Mucosa of descending colon (tissue), 3 donors: ENCODE results near the gene SEPTIN8. TPM values are rescaled to one million over a fixed set of nuclear protein-coding genes. Genes with fewer than 3 reads are reported as not detected.

Experiments
- ATAC-seq: fragments of 200-7000 bp; cut with Tn5 transposase; one replicate; pipeline ENCODE4 v1.9.1; 2020; ENCODE audit warnings: mild to moderate bottlenecking, moderate library complexity
- DNase-seq, 3 donors: peaks; one replicate each; pipeline ENCODE4 v3.0.0-alpha.2; 2020
- H3K36me3 ChIP-seq: fragments of 200-600 bp; one replicate; pipeline ENCODE4 v1.8.0; 2021; ENCODE audit warnings: low read depth, mild to moderate bottlenecking
- H3K4me1 ChIP-seq: fragments of 200-600 bp; one replicate; pipeline ENCODE4 v1.8.0; 2021; ENCODE audit warnings: low read depth, mild to moderate bottlenecking
- H3K4me3 ChIP-seq: fragments of 200-600 bp; one replicate; pipeline ENCODE4 v1.8.0; 2021; ENCODE audit warnings: mild to moderate bottlenecking
- H3K9me3 ChIP-seq: fragments of 200-600 bp; one replicate; pipeline ENCODE4 v1.8.0; 2021; ENCODE audit warnings: mild to moderate bottlenecking
- intact Hi-C, 2 donors: fragments of 100-400 bp; cut with DNase I in 1 of 2; cut with micrococcal nuclease in 1 of 2; formaldehyde crosslinking; loops; one replicate each; pipeline versions ENCODE4 v1.11.0 to v1.11.1; 2022; cut with DNase I, micrococcal nuclease
- total RNA-seq, 3 donors: library from RNA; stranded (reverse); fragmentation: NEBNext Ultra II Directional in 2 of 3; extraction: Animal tissue kit (Norgen Biotek cat#: 25700) in 2 of 3; gene quantifications; one replicate each; pipeline versions ENCODE4 v1.2.1 to v1.2.4, GENCODE V29; 2021 to 2023
- TF ChIP-seq, protein P1 (sequence below): fragments of 200-600 bp; IDR thresholded peaks from one replicate; pipeline ENCODE4 v1.8.0; 2022; ENCODE audit warnings: antibody characterized with exemption, mild to moderate bottlenecking
- donor health status: DM: no; HTN: no; CAD: no; lungs with moderate emphysema.
- donor health status: DM: no; HTN: no; CAD: no.
- donor health status: DM: no; HTN: yes; CAD: no.

The SEPTIN8 gene
- total RNA-seq, 3 donors from 2014 or later: 49.9 to 64.7 (median 61.1) TPM

DNA sequence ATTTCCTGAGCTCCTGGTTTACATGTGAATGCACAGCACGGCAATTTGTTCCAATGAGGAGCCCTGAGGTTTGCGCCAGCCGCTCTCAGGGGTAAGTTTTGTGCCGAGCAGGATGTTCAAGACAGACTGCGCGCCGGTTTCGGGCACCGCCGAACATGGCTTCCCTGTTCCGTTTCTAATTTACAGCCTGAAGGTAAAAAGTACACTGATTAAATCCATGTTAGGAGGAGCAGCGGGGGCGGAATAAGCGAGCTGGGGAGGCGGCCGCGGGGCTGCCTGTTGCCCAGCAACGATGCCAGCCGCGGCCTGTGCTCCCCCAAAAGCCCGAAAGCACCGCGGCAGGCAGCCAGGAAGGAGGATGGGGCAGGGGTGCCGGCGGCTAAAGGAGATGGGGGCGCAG, 42.4 kb upstream of the SEPTIN8 start:
- Histone ChIP-seq H3K9me3 (no peaks in the 10 kb centered on the region), H3K4me1 (no peaks in the 10 kb centered on the region), H3K4me3 (no peak overlapping the region), H3K36me3 (no peaks in the 10 kb centered on the region)
- intact Hi-C loops: loop anchor here in 1 of 2 donors (10.0 kb wide), 1 partner anchor 435 kb away; no protein-coding TSS in a partner anchor
- TF ChIP-seq, protein P1, sequence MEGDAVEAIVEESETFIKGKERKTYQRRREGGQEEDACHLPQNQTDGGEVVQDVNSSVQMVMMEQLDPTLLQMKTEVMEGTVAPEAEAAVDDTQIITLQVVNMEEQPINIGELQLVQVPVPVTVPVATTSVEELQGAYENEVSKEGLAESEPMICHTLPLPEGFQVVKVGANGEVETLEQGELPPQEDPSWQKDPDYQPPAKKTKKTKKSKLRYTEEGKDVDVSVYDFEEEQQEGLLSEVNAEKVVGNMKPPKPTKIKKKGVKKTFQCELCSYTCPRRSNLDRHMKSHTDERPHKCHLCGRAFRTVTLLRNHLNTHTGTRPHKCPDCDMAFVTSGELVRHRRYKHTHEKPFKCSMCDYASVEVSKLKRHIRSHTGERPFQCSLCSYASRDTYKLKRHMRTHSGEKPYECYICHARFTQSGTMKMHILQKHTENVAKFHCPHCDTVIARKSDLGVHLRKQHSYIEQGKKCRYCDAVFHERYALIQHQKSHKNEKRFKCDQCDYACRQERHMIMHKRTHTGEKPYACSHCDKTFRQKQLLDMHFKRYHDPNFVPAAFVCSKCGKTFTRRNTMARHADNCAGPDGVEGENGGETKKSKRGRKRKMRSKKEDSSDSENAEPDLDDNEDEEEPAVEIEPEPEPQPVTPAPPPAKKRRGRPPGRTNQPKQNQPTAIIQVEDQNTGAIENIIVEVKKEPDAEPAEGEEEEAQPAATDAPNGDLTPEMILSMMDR: no peak
- DNase-seq (peak in 1 of 3 donors; percentile 26), ATAC-seq (peak; percentile 24)

DNA sequence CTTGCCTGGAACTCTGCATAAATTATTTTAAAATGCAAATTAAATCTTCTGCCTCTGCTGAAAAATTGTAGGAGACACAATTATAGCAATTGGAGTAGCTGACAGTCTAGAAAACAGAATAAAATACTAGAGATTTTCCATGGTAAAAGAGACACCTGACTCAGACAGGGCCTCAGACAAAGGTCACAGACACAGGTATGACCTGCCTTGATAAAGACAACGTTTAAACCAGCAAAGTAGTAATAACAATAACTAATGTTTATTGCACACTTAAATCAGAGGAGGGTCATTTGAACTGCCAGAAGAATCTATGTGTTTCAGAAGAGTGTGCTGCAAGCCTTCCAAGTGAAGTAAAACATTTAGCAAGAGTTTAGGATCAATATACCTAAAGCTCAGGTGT, 40.0 kb upstream of the SEPTIN8 start:
- intact Hi-C loops: loop anchor here in 1 of 2 donors (10.0 kb wide), 1 partner anchor 432 kb away; no protein-coding TSS in a partner anchor
- Histone ChIP-seq H3K4me1 (peaks cover 8% of the 10 kb centered on the region), H3K9me3 (no peaks in the 10 kb centered on the region), H3K4me3 (no peak overlapping the region), H3K36me3 (no peaks in the 10 kb centered on the region)
- TF ChIP-seq, protein P1: no peak
- ATAC-seq (no peak), DNase-seq (no peak)

DNA sequence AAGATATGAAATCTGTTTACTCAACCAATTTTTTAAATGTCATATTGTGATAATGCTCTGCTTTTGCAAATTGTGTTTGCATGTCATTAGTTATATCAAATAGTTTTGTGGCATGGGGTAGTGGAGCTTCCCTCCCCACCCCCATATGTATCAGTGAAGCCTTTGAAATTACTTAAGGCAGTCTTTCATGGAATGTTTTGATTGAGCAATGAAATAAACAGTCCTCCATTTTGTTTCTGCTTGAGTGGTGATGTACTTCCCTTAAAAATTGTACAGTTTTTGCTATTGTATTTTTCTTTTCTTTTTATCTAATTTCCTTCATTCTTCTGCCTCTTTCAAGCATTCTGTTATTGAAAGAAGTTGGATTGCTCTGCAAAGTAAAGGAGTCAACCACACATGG, 39.5 kb upstream of the SEPTIN8 start:
- ATAC-seq (no peak), DNase-seq (no peak)
- Histone ChIP-seq H3K36me3 (no peaks in the 10 kb centered on the region), H3K9me3 (no peaks in the 10 kb centered on the region), H3K4me1 (peaks cover 8% of the 10 kb centered on the region), H3K4me3 (no peak overlapping the region)
- TF ChIP-seq, protein P1: no peak
- intact Hi-C loops: loop anchor here in 1 of 2 donors (10.0 kb wide), 1 partner anchor 432 kb away; no protein-coding TSS in a partner anchor

DNA sequence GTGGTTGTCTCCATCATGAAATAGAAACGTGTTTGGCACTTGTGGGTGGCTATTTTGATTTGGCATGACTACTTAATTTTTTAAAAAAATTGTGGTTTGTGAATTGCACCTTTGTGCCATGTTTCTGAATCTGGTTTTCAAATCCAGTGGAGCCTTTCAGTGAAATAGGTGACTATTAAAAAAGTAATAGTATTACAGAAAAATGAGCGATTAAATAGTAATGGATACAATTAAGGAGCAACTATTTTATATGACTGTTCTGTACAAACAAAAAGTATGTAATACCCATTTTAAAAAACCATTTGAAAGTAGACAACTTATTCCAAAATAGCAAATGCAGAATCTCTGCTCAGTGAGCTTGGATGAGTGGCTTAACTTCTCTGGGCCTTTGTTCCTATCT, 39.0 kb upstream of the SEPTIN8 start:
- TF ChIP-seq, protein P1: no peak
- Histone ChIP-seq H3K36me3 (no peaks in the 10 kb centered on the region), H3K4me1 (peaks cover 8% of the 10 kb centered on the region), H3K4me3 (no peak overlapping the region), H3K9me3 (no peaks in the 10 kb centered on the region)
- DNase-seq (no peak), ATAC-seq (no peak)
- intact Hi-C loops: loop anchor here in 1 of 2 donors (10.0 kb wide), 1 partner anchor 431 kb away; no protein-coding TSS in a partner anchor

DNA sequence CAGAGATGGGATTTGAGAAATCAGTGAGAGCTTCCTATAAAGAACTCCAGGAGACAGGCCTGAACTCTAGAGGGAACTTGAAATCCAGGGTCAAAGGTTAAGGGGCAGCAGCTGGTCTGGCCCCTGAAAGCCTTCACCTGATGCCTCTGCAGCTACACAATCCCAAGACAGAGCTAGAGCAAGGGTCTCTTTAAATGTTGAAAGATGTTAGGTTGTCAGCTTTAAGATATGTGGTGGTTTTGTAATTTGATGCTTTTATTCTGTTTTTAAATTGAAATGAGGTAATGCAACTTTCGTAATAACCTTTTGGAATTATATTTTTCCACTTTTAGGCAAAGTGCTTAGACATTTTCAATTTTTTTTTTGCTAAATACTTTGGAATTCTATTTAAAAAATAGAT, 38.4 kb upstream of the SEPTIN8 start:
- ATAC-seq (no peak), DNase-seq (no peak)
- intact Hi-C loops: loop anchor here in 1 of 2 donors (10.0 kb wide), 1 partner anchor 431 kb away; no protein-coding TSS in a partner anchor
- Histone ChIP-seq H3K4me1 (peaks cover 8% of the 10 kb centered on the region), H3K9me3 (no peaks in the 10 kb centered on the region), H3K4me3 (no peak overlapping the region), H3K36me3 (no peaks in the 10 kb centered on the region)
- TF ChIP-seq, protein P1: no peak
